Urothelium cell line (cell line): Measurements from ENCODE around the gene AHCYL2.
"Not testable (repeated sequence)": the region's sequence is repeated elsewhere in the genome, so short reads cannot be mapped to it uniquely, and the experiment has no call there.

ENCODE experiments used
- DNase-seq: peaks from one replicate; pipeline ENCODE4 v3.0.0; 2011; ENCODE audit warnings: low spot score, mixed read lengths
- FAIRE-seq: peaks from 2 replicates; lab custom pipeline; 2011; peaks lifted over from hg19 to GRCh38; lab: Jason Lieb, UNC

The AHCYL2 gene

GRCh38 chr7:129376778-129377700 lies 152.2 kb downstream of the AHCYL2 start:
- DNase-seq (no peak), FAIRE-seq (no peak)

DNA sequence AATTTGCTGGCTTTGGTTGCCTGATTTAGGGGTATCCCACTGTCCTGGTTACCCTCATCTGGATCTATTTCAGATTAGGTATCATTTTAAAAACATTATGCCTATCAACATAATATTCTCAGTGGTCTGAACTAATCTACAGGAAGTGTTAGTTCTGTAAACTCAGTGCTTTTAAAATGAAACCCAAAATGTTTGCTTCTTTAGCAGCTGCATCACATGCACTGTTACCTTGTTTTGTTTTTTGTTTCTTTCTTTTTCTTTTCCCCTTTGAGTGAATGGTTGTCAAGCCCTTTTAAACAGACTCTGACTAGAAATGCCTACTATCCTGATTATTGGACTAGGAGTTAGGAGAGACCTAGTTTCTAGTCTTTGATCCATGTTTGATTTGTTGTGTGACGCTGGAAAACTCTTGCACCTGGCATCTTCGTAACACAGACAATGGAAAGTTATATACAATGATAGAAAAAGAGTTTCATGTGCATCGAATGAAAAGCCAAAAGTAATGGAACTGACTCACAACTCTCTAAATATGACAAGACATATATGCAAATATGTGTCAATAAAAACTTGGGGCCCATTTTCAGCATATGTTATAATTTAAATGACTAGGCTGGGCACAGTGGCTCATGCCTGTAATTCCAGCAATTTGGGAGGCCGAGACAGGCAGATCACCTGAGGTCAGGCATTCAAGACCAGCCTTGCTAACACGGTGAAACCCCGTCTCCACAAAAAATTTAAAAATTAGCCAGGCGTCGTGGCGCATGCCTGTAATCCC lies 157.1 kb downstream of the AHCYL2 start:
- FAIRE-seq (no peak), DNase-seq (no peak)

- no peak for FAIRE-seq
- no peak for DNase-seq
Measured at GRCh38 chr7:129383542-129384132, 158.8 kb downstream of the AHCYL2 start.

- FAIRE-seq (no peak), DNase-seq (no peak)
Measured at GRCh38 chr7:129385116-129385515, 160.3 kb downstream of the AHCYL2 start.

DNA sequence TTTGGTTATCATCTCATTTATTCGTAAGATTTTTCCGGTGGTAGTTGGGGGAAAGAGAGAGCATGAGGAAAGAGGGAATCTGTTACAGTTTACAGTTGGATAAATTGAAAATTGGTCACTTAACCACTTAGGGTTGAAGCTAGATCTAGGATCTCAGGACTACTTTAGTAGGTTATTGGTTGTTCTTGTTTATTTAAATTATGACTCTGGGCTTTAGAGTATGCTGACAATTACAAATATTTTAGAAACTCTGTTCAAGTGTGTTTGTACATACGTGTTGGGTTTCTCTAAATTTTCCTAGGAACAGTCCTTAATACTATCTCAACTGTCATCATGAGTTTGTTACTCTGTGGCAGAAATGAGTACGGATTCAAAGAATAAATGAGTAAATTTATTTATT lies 160.8 kb downstream of the AHCYL2 start:
- FAIRE-seq (no peak), DNase-seq (no peak)

DNA sequence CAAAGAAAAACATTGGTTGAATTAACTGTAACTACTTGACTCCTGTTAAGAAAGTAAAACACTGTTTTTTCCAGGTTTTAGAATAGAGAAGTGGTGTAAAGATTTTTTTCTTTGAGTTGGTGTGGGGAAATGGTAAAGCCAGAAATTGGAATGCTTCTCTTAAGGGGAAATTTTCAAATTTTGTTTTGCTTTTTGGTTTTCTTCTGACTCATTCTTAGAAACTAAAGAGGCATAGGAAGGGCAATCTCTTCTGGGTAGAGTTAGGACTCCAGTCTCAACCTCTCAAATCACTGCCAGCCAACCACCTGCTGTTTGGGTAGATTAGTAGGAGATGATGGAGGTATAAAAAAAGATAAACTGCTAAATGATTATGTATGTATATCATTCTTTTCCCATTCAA lies 161.7 kb downstream of the AHCYL2 start:
- FAIRE-seq = no peak
- no peak for DNase-seq

- FAIRE-seq (no peak), DNase-seq (no peak)
Measured at GRCh38 chr7:129387537-129387936, 162.7 kb downstream of the AHCYL2 start.

GRCh38 chr7:129388333-129389098 lies 163.7 kb downstream of the AHCYL2 start:
- DNase-seq = no peak
- FAIRE-seq = no peak

DNA sequence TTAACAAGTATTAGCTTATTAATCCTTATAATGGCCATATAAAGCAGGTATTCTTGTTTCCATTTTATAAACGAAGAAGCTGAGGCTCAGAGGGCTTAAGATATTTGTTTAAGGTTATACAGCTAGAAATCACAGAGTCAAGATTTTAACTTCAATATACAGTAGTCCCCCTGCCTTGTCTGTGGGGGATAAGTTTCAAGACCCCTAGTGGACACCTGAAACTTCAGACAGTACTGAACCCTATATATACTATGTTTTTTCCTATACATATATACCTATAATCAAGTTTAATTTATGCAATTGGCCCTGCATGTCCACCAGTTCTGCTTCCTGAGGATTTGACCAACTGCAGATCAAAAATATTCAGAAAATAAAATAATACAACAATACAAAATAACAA lies 165.0 kb downstream of the AHCYL2 start:
- DNase-seq (no peak), FAIRE-seq (no peak)

DNA sequence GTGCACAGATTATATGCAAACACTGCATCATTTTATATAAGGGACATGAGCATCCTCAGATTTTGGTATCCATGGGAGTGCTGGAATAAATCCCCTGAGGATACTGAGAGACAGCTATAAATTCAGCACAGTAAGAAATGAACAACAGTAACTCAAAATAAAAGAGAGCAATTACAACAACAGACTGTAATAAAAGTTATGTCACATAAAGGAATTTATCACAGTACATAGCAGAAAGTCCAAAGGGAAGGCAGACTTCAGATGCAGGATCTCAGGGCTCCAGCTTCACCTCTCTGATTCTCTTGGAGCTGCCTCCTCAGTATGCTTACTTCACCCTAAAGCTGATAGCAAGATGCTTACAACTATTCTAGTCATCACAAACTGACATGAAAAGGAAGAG lies 165.5 kb downstream of the AHCYL2 start:
- FAIRE-seq (no peak), DNase-seq (no peak)

DNA sequence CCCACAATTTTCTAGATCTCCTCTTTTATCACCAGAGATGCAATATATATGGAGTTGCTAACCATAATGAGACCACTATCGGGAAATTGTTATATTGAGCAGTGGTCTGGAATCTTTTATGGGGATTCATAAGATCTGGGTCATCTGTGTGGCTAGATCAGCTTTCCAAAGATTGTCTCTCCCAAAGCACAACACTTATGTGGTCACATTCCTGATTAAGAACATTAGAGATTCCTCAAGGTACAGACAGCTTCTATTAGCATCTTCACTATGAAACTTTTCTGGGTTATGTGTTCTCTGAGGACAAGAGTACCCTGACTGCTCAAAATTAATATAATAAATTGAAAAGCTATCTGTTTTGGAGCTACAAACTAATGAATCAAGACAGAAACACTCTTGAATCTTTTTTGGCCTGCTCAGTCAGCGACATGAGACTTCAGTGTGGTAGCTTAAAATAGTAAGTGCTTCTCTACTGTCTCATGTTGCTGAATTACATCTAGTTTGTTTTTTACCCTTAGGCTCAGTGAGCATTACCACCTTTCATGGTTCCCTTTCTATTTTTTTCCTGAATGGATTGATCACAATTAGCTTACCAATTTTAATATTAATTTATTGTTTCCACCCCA lies 166.8 kb downstream of the AHCYL2 start:
- FAIRE-seq = no peak
- no peak for DNase-seq

- FAIRE-seq (no peak), DNase-seq (no peak)
Measured at GRCh38 chr7:129393255-129393654, 168.4 kb downstream of the AHCYL2 start.

- no peak for FAIRE-seq
- no peak for DNase-seq
Measured at GRCh38 chr7:129394101-129394500, 169.3 kb downstream of the AHCYL2 start.

DNA sequence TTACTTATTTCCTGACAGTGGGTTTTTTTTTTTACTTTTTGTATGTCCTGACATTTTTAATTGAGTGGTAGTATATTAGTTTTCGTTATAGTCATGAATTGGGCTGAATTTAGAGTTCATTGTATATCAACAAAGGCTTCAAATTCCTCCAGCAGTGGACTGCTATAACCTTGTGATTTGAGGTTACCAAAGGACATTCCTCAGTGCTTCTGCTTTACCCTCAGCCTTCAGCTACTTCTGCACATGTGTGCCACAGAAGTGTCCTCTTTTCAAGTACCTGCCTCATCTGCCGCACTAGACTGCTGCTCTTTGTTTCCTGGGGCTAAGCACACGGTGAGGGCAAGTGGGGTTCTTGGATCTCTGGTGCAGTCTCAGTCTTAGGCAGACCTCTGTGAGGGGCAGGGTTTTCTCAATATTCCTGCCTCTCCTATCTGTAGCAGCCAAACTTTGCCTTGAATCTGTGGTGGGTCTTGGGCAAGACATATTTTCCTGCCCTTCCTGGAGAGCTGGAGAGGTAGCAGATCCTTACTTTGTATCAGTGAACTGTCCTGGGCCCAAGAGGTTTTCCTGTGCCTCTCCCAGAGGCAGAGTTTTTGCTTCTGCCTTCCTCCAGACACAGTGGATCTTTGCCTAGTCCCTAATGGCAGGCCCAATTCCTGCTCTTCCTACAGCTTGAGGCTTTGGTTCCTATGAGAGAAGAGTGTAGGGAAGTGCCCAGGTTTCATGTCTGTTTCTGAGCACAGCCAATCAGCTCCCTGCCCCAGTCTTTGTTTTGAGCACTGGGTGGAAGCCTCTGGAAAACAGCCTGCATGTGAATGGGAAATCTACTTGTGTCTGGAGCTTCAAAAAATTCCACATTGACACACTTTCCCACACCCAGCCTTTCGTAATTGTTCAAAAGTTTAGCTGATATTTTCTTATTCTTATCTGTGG lies 170.4 kb downstream of the AHCYL2 start:
- no peak for DNase-seq
- FAIRE-seq = no peak

GRCh38 chr7:129401228-129401966 lies 176.6 kb downstream of the AHCYL2 start:
- FAIRE-seq (no peak), DNase-seq (peak; percentile 11)

GRCh38 chr7:129401967-129402860 lies 177.4 kb downstream of the AHCYL2 start:
- no peak for FAIRE-seq
- DNase-seq = no peak

- FAIRE-seq (no peak), DNase-seq (no peak)
Measured at GRCh38 chr7:129405527-129405926, 180.7 kb downstream of the AHCYL2 start.

DNA sequence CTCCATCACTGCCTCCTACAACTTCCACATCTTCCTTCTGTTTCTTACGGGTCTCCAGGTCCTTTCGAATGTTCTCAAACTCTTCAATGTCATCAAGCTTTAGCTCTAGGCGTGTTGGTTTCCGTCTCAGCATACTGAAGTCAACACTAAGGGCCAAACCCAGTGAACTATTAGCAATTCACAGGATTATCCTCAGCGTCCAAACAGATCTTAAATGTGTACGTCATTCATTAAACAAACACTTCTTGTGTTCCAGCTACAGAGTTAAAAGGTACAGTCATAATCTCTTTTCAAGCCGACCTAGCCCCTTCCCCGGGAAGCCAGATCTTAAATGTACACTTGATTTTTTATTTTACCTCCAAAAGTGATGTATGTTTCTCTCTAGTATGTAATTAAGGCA lies 185.4 kb downstream of the AHCYL2 start:
- DNase-seq, FAIRE-seq: not testable (repeated sequence)
